GM13977 (cell line): ENCODE results near the gene GPRC5A.

ENCODE experiments used
- DNase-seq: peaks from one replicate; pipeline ENCODE4 v3.0.0; 2012; ENCODE audit warnings: low spot score
- CTCF ChIP-seq: IDR thresholded peaks from 2 replicates; pipeline ENCODE4 v1.5.1; 2012; ENCODE audit warnings: mild to moderate bottlenecking, control low read depth; ENCODE audit not compliant: insufficient read depth; ENCODE audit errors: extremely low read depth, missing control alignments
- in situ Hi-C: fragments of 300-500 bp; cut with MboI; formaldehyde crosslinking; loops from one replicate; pipeline ENCODE4 v1.12.0; 2022; ENCODE audit warnings: low sequenced_read_pairs, low pct_unique_long_range_greater_than_20kb, mixed read lengths, inconsistent platforms; ENCODE audit not compliant: unreplicated experiment

The GPRC5A gene

GRCh38 chr12:12945591-12945990, 54.2 kb downstream of the GPRC5A start:
- no peak for DNase-seq
- in situ Hi-C loops: no loop called here
- TF ChIP-seq CTCF: no peak

- no peak for TF ChIP-seq CTCF
- in situ Hi-C loops: no loop called here
- DNase-seq: no peak
Observed at GRCh38 chr12:12946686-12947355, 55.5 kb downstream of the GPRC5A start.

GRCh38 chr12:12947902-12948301, 56.5 kb downstream of the GPRC5A start:
- in situ Hi-C loops: no loop called here
- no peak for TF ChIP-seq CTCF
- no peak for DNase-seq

GRCh38 chr12:12951504-12951903, 60.1 kb downstream of the GPRC5A start:
- in situ Hi-C loops: no loop called here
- no peak for DNase-seq
- no peak for TF ChIP-seq CTCF

GRCh38 chr12:12952036-12952435, 60.7 kb downstream of the GPRC5A start, which contains the start of gene GPRC5D:
Gene GPRC5D, minus strand, starts transcription at chr12:12952170. Its CDS starts 1,786 bp downstream, at chr12:12950384.
- in situ Hi-C loops: no loop called here
- DNase-seq: no peak
- TF ChIP-seq CTCF: no peak

GRCh38 chr12:12954356-12954755, 63.0 kb downstream of the GPRC5A start:
- DNase-seq: no peak
- no peak for TF ChIP-seq CTCF
- in situ Hi-C loops: no loop called here
